T-helper 2 cell treated with Interferon-gamma antibody and Interleukin-4, amounts not matched to agents 5 μg/mL and 100 μg/mL, for 36 hours (primary cell): ENCODE results near the gene SCTR.

Source experiments
- DNase-seq: peaks from one replicate; pipeline ENCODE4 v3.0.0; 2021; ENCODE audit warnings: low spot score
- H3K27ac Mint-ChIP-seq: one replicate; pipeline ENCODE4 v1.8.0; 2021; ENCODE audit warnings: mild to moderate bottlenecking, mixed read lengths
- H3K27me3 Mint-ChIP-seq: one replicate; pipeline ENCODE4 v1.8.0; 2021; ENCODE audit warnings: low read depth, mixed read lengths
- H3K36me3 Mint-ChIP-seq: one replicate; pipeline ENCODE4 v1.8.0; 2021; ENCODE audit warnings: low read depth, mixed read lengths
- H3K4me1 Mint-ChIP-seq: one replicate; pipeline ENCODE4 v1.8.0; 2021; ENCODE audit warnings: low read depth, mixed read lengths
- H3K4me3 Mint-ChIP-seq: one replicate; pipeline ENCODE4 v1.8.0; 2022; ENCODE audit warnings: mild to moderate bottlenecking, moderate library complexity, mixed read lengths
- H3K9me3 Mint-ChIP-seq: one replicate; pipeline ENCODE4 v1.8.0; 2021; ENCODE audit warnings: mixed read lengths

SCTR gene

GRCh38 chr2:119435081-119435952 lies 89.0 kb downstream of the SCTR start:
- Mint-ChIP-seq H3K27me3 (peaks cover 34% of the 10 kb centered on the region), H3K36me3 (no peaks in the 10 kb centered on the region), H3K4me3 (no peak overlapping the region), H3K27ac (no peak overlapping the region), H3K9me3 (no peaks in the 10 kb centered on the region), H3K4me1 (no peaks in the 10 kb centered on the region)
- DNase-seq = no peak

GRCh38 chr2:119434664-119435063 lies 89.6 kb downstream of the SCTR start:
- DNase-seq = no peak
- Mint-ChIP-seq H3K4me1 (no peaks in the 10 kb centered on the region), H3K4me3 (no peak overlapping the region), H3K27me3 (peaks cover 38% of the 10 kb centered on the region), H3K27ac (no peak overlapping the region), H3K9me3 (no peaks in the 10 kb centered on the region), H3K36me3 (no peaks in the 10 kb centered on the region)

DNA sequence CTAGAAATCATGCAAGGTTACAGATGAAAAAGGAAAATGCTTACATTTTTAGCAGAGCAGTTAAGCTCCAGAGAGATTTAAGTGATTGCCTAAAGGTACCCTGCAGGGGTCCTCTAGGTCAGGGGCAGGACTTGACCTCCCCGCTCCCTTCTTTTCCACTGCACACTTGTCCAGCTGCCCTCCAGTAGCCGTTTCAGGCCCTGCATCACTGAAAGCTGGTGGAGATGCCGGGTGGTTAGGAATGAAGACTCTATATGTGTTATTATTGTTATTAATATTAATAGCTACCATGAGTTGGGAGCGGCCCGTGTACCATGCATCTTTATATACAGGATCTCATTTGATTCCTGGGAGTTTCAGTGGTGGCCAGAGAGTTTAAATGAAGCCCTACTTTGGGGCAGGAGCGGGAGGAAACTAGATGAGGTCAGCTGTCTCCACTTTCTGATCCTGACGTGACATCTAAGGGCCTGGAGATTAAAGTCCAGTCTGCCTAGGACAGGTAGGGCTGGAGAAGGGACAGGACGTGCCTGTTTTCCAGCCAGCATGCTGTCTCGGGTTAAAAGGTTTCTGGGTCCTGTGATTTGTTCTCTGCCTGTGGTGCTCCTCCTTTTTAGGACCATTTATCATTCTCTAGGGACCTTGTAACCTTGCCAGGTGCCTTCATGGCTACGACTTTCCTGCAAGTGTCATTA lies 90.5 kb downstream of the SCTR start:
- DNase-seq = no peak
- no peak overlapping the region for H3K4me3 Mint-ChIP-seq
- H3K9me3 Mint-ChIP-seq = no peaks in the 10 kb centered on the region
- no peaks in the 10 kb centered on the region for H3K36me3 Mint-ChIP-seq
- H3K4me1 Mint-ChIP-seq = no peaks in the 10 kb centered on the region
- peaks cover 46% of the 10 kb centered on the region for H3K27me3 Mint-ChIP-seq
- no peak overlapping the region for H3K27ac Mint-ChIP-seq

GRCh38 chr2:119432851-119433522 lies 91.3 kb downstream of the SCTR start:
- Mint-ChIP-seq H3K4me1 (no peaks in the 10 kb centered on the region), H3K27me3 (peaks cover 53% of the 10 kb centered on the region), H3K4me3 (no peak overlapping the region), H3K36me3 (no peaks in the 10 kb centered on the region), H3K27ac (no peak overlapping the region), H3K9me3 (no peaks in the 10 kb centered on the region)
- DNase-seq = no peak

- no peak for DNase-seq
- H3K4me3 Mint-ChIP-seq = peak overlapping the region; percentile 40
- no peaks in the 10 kb centered on the region for H3K36me3 Mint-ChIP-seq
- no peaks in the 10 kb centered on the region for H3K4me1 Mint-ChIP-seq
- H3K27me3 Mint-ChIP-seq = peaks cover 60% of the 10 kb centered on the region
- no peaks in the 10 kb centered on the region for H3K9me3 Mint-ChIP-seq
- H3K27ac Mint-ChIP-seq = no peak overlapping the region
Observed at GRCh38 chr2:119431976-119432850, 92.1 kb downstream of the SCTR start.

DNA sequence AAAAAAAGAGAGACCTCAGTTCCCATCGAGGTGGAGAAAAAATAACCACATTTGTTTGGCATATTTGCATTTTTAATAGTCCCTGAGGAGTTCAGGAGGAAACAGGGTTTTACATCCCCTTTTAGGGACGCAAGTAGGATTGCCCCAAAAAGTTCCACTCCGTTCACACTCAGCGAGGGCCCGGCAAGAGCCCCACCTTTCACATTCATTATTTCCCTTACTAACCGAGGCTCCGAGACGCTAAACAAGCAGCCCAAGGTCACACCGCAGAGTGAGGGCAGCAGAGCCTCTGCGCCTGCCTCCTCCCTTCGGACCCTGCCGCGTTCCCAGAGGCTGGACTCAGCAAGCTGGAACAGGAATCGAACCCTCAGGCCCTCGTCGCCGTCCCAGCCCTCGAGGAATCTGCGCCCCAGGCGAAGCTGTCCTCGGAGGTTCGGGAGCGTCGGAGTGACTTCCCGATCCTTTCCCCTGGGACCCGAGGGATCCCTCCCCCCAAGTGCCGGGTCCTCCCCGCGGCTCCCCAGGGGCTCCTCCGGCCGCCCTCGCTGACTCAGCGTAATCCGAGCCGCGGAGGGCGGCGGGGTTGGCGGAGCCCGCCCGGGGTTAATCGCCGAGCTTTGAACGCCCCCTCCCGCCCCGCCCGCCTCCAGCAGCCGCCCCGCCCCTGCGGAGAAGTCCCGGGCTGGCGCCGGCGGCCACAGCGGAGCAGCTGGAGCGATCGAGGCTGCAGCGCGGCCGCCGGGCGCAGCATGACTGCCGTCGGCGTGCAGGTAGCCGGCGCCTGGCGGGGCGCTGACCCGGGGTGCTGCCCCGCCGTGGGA lies 92.9 kb downstream of the SCTR start, which contains the start of gene TMEM37:
Gene TMEM37 (plus strand): TSS at position 700 of the 821 bp plus-strand sequence. CDS start 50 bp downstream, at position 750.
- peak within 1 kb of the TSS; percentile 40 for H3K4me3 Mint-ChIP-seq
- DNase-seq = no peak

GRCh38 chr2:119430023-119430498 lies 94.2 kb downstream of the SCTR start:
- no peak overlapping the region for H3K4me3 Mint-ChIP-seq
- H3K27ac Mint-ChIP-seq = no peak overlapping the region
- H3K9me3 Mint-ChIP-seq = no peaks in the 10 kb centered on the region
- no peak for DNase-seq
- peaks cover 65% of the 10 kb centered on the region for H3K27me3 Mint-ChIP-seq
- no peaks in the 10 kb centered on the region for H3K4me1 Mint-ChIP-seq
- H3K36me3 Mint-ChIP-seq = no peaks in the 10 kb centered on the region

More for the DNA sequence above, 92.9 kb downstream of the SCTR start, which contains the start of gene TMEM37:
- Mint-ChIP-seq H3K36me3 (no peaks in the 10 kb centered on the region), H3K27me3 (peaks cover 63% of the 10 kb centered on the region), H3K27ac (no peak within 1 kb of the TSS), H3K4me1 (no peaks in the 10 kb centered on the region), H3K9me3 (no peaks in the 10 kb centered on the region)

GRCh38 chr2:119429225-119429981 lies 94.9 kb downstream of the SCTR start:
- Mint-ChIP-seq H3K4me3 (no peak overlapping the region), H3K36me3 (no peaks in the 10 kb centered on the region), H3K27me3 (peaks cover 66% of the 10 kb centered on the region), H3K4me1 (no peaks in the 10 kb centered on the region), H3K9me3 (no peaks in the 10 kb centered on the region), H3K27ac (no peak overlapping the region)
- no peak for DNase-seq

DNA sequence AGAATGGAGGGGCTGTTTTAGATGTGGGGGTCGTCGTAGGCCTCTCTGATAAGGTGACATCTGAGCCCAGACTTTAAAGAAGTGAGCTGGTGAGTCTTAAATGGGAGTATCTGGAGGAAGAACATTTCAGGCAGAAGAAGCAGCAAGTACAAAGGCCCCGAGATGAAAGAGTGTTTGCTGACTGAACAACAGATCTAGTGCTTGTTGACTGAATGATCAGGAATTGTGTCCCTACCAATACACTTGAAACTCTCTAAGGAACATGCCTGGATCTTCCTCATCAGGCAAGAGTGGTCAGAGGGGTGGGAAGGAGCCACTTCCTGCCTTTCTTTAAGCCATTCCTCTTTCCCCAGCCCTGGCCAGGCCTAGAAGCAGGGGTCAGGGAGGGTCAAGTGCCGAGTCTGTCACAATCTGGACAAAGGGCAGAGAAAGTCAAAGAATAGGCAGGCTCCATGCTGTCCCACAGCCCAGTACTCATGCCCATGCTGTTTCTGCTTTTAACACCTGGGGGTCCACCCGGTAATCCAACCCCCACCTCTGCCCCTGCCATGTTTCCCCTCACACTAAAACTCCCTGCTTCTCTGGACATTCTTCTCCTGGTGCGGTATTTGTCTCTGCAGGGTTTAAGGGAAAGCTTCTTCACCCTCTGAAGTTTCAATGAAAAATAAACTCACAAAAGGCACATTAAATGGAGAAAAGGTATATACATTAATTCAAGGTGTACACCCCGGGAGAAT lies 95.6 kb downstream of the SCTR start:
- no peaks in the 10 kb centered on the region for H3K9me3 Mint-ChIP-seq
- H3K4me3 Mint-ChIP-seq = no peak overlapping the region
- peaks cover 62% of the 10 kb centered on the region for H3K27me3 Mint-ChIP-seq
- no peaks in the 10 kb centered on the region for H3K36me3 Mint-ChIP-seq
- no peak overlapping the region for H3K27ac Mint-ChIP-seq
- no peak for DNase-seq
- H3K4me1 Mint-ChIP-seq = no peaks in the 10 kb centered on the region

GRCh38 chr2:119427756-119428155 lies 96.5 kb downstream of the SCTR start:
- DNase-seq = no peak
- H3K36me3 Mint-ChIP-seq = no peaks in the 10 kb centered on the region
- H3K27ac Mint-ChIP-seq = no peak overlapping the region
- H3K4me1 Mint-ChIP-seq = no peaks in the 10 kb centered on the region
- no peak overlapping the region for H3K4me3 Mint-ChIP-seq
- H3K27me3 Mint-ChIP-seq = peaks cover 56% of the 10 kb centered on the region
- H3K9me3 Mint-ChIP-seq = no peaks in the 10 kb centered on the region

DNA sequence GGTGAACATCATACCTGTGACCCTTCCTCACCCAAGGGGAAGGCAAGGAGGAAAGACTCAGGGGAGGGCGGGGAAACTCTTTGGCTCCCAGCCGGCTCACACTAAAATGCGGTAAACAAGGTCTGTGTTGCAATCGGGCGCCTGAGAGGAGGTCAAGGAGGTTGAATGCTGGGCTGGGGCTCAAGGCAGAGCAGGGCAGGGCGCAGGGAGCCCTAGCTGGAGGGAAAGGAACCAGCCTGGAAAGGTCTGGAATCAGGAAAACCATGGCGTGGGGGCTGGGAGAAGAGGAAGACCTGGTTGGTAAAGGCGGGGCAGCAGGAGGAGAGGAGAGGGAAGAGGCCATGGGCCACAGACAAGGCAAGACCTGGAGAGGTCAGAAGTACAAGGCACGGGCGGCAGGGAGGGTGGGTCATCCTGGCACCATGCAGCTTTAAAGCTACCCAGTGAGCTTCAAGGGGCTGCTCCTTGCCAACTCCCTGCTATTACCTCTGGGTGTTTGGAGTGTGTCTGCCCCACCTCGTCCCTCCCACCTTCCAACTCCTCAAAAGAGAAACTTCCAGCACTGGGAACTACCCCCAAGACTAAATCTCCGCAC lies 97.4 kb downstream of the SCTR start:
- Mint-ChIP-seq H3K27me3 (peaks cover 55% of the 10 kb centered on the region), H3K27ac (no peak overlapping the region), H3K4me3 (no peak overlapping the region), H3K36me3 (no peaks in the 10 kb centered on the region), H3K9me3 (no peaks in the 10 kb centered on the region), H3K4me1 (no peaks in the 10 kb centered on the region)
- DNase-seq = no peak
